Thyroid gland (tissue), 4 donors: ENCODE data around the gene BANF2. TPM values are rescaled to one million over a fixed set of nuclear protein-coding genes. Genes with fewer than 3 reads are reported as not detected.

Experiments
- DNase-seq, 2 donors: peaks; one replicate each; pipeline ENCODE4 v3.0.0-alpha.2; 2019
- H3K27ac ChIP-seq, 3 donors: fragments of 200-600 bp; sonication (generic); 1 replicate in 2 of 3; 2 replicates in 1 of 3; pipeline ENCODE4 v1.5.1; 2016 to 2019; ENCODE audit warnings: mild to moderate bottlenecking in 1 of 3, moderate library complexity in 1 of 3
- H3K27me3 ChIP-seq: fragments of 200-600 bp; sonication (generic); one replicate; pipeline ENCODE4 v1.5.1; 2019
- H3K36me3 ChIP-seq, 2 donors: fragments of 200-600 bp; sonication (generic); one replicate each; pipeline ENCODE4 v1.5.1; 2016 to 2019
- H3K4me1 ChIP-seq, 2 donors: fragments of 200-600 bp; sonication (generic); one replicate each; pipeline ENCODE4 v1.5.1; 2017 to 2019
- H3K4me3 ChIP-seq, 3 donors: fragments of 200-600 bp; sonication (generic); replicated peaks in 1 of 3; 1 replicate in 2 of 3; 2 replicates in 1 of 3; pipeline ENCODE4 v1.5.1; 2016; ENCODE audit warnings: mild to moderate bottlenecking in 1 of 3
- H3K9me3 ChIP-seq: fragments of 200-600 bp; sonication (generic); one replicate; pipeline ENCODE4 v1.5.1; 2017
- POLR2A ChIP-seq, 2 donors: fragments of 450-650 bp; IDR thresholded peaks; one replicate each; pipeline ENCODE4 v1.6.1; 2017; ENCODE audit warnings: antibody characterized with exemption in 2 of 2, mild to moderate bottlenecking in 2 of 2, moderate library complexity in 1 of 2
- WGBS, 2 donors: methylation state at CpG; one replicate each; pipeline ENCODE4 v1.1.5; 2017; 5-methylcytosine and 5-hydroxymethylcytosine counted together
- intact Hi-C: fragments of 100-400 bp; cut with DNase I; formaldehyde crosslinking; loops from one replicate; pipeline ENCODE4 v1.15.1; 2023
- total RNA-seq, 4 donors: library from RNA; depleted of rRNA; stranded (reverse); fragments of >200 nt; gene quantifications; one replicate each; pipeline ENCODE4 v1.2.3, GENCODE V29; 2016
- TF ChIP-seq, protein P1 (sequence below), 6 experiments: fragments of 200-600 bp in 3 of 6; fragments of 450-650 bp in 3 of 6; sonication (generic) in 3 of 6; IDR thresholded peaks; one replicate each; pipeline ENCODE4 v1.5.1; 2016 to 2019; ENCODE audit warnings: antibody characterized with exemption in 6 of 6, mild to moderate bottlenecking in 2 of 6, inconsistent platforms in 1 of 6, moderate library complexity in 1 of 6

Gene BANF2
- total RNA-seq, 4 donors from 2014 or later: 15.2 TPM; not detected in 3

DNA sequence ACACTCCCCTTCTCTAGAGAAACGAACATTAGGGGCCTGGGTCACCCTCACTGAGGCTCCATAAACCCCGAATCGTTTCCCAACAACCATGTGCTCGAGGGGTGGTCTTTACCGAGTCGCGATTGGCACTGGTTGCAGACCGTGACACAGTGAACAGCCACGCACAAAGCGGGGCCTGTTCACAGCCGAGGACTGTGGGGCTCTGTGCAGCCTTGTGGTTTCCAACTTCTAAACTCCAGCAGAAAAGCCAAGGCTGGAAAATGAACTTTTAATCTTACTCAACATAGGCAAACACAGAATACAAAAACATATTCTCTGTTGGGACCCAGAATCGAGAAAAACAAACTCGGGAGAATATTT lies 36.7 kb upstream of the BANF2 start:
- H3K27me3 ChIP-seq: no peaks in the 10 kb centered on the region
- H3K4me1 ChIP-seq: peaks cover 40 to 53% of the 10 kb centered on the region in 2 donors
- H3K36me3 ChIP-seq: peaks cover 7 to 15% of the 10 kb centered on the region in 2 donors
- DNase-seq: no peak
- no peak overlapping the region for H3K4me3 ChIP-seq
- TF ChIP-seq, protein P1, sequence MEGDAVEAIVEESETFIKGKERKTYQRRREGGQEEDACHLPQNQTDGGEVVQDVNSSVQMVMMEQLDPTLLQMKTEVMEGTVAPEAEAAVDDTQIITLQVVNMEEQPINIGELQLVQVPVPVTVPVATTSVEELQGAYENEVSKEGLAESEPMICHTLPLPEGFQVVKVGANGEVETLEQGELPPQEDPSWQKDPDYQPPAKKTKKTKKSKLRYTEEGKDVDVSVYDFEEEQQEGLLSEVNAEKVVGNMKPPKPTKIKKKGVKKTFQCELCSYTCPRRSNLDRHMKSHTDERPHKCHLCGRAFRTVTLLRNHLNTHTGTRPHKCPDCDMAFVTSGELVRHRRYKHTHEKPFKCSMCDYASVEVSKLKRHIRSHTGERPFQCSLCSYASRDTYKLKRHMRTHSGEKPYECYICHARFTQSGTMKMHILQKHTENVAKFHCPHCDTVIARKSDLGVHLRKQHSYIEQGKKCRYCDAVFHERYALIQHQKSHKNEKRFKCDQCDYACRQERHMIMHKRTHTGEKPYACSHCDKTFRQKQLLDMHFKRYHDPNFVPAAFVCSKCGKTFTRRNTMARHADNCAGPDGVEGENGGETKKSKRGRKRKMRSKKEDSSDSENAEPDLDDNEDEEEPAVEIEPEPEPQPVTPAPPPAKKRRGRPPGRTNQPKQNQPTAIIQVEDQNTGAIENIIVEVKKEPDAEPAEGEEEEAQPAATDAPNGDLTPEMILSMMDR (IDR thresholded peaks at IDR 0.05): no peak
- no peak for TF ChIP-seq POLR2A (IDR thresholded peaks at IDR 0.05)
- H3K9me3 ChIP-seq: no peaks in the 10 kb centered on the region
- 84 to 91% methylated on average over 13 of the region's 13 CpGs for WGBS, 2 donors
- intact Hi-C loops: no loop called here
- peak overlapping the region in 2 of 3 donors; percentile 39 to 53 for H3K27ac ChIP-seq

DNA sequence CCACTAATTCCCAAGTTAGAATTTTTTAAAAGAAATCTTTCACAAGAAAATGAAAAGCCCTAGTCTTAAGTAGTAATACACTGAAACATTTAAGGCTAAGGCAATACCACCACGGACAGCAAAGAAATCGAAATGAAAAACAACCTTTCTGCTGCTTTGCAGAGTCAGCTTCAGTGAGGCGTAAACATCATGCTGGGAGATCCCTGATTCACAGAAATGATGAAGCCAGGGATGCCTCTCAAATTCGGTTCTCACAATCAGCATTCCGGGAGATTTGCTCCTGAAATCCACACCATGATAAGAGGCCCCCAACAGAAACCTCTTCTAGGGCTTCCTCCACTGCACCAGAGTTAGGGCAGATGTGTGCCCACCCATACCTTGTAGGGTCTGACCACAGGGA lies 36.3 kb upstream of the BANF2 start:
- no peak for DNase-seq
- Histone ChIP-seq H3K9me3 (no peaks in the 10 kb centered on the region), H3K27me3 (no peaks in the 10 kb centered on the region), H3K27ac (peak overlapping the region in 2 of 3 donors; percentile 39 to 53), H3K36me3 (peaks cover 2 to 10% of the 10 kb centered on the region in 2 donors), H3K4me3 (no peak overlapping the region), H3K4me1 (peaks cover 40 to 53% of the 10 kb centered on the region in 2 donors)
- TF ChIP-seq POLR2A (IDR thresholded peaks at IDR 0.05): no peak
- TF ChIP-seq, protein P1 (IDR thresholded peaks at IDR 0.05): no peak
- intact Hi-C loops: no loop called here
- WGBS, 2 donors: 40 to 42% methylated on average over 5 of the region's 5 CpGs

DNA sequence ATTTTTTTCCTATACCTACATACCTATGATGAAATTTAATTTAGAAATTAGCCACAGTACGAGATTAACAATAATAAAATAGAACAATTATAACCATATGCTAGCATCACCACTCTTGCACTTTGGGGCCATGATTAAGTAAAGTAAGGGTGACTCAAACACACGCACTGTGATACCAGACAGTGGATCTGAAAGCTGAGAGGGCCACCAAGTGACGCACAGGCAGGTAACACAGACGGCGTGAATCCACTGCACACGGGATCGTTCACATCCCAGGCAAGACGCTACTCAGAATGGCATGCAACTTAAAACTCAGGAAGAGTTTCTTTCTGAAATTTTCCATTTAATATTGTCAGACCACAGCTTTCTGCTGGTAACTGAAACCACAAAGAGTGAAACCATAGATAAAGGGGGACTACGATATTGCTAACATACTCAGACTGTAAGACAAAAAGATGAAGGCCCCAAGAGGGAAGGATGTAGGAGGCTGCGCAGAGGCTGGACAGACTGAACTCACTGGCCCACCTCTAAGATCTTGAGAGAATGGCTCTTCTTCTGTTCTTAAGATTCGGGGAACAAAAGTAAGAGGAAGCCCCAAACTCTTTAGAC lies 35.6 kb upstream of the BANF2 start:
- intact Hi-C loops: no loop called here
- WGBS, 2 donors: 86 to 88% methylated on average over 11 of the region's 11 CpGs
- peak overlapping the region in 2 of 3 donors; percentile 9 to 22 for H3K27ac ChIP-seq

DNA sequence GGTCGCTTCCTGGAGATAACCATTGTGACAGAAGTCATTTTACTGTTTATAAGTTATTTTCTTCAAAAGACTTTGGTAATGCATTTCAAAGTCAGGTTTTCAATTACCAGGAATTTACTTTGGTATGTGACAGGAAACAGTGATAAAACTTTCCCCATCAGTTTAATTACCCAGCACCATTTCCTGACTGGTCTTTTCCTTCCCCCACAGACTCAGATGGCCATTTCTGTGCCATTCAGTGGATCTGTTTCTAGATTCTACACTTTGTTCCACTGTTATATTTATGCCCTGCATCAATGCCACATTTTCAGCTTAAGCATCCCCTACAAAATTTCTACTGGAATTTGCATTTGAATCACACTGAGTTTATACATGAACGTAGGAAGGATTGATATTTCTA lies 34.0 kb upstream of the BANF2 start:
- DNase-seq: no peak
- no peak overlapping the region for H3K27ac ChIP-seq
- WGBS, 2 donors: 88 to 94% methylated on average over 2 of the region's 2 CpGs
- TF ChIP-seq POLR2A (IDR thresholded peaks at IDR 0.05): no peak
- TF ChIP-seq, protein P1 (IDR thresholded peaks at IDR 0.05): no peak
- H3K27me3 ChIP-seq: no peaks in the 10 kb centered on the region
- peaks cover 41 to 45% of the 10 kb centered on the region in 2 donors for H3K4me1 ChIP-seq
- H3K36me3 ChIP-seq: no peaks in the 10 kb centered on the region
- H3K9me3 ChIP-seq: no peaks in the 10 kb centered on the region
- intact Hi-C loops: no loop called here
- H3K4me3 ChIP-seq: no peak overlapping the region

More for the DNA sequence above, 35.6 kb upstream of the BANF2 start:
- TF ChIP-seq, protein P1 (IDR thresholded peaks at IDR 0.05): no peak
- no peak for TF ChIP-seq POLR2A (IDR thresholded peaks at IDR 0.05)
- DNase-seq: no peak
- Histone ChIP-seq H3K4me3 (no peak overlapping the region), H3K9me3 (no peaks in the 10 kb centered on the region), H3K4me1 (peaks cover 40 to 53% of the 10 kb centered on the region in 2 donors), H3K27me3 (no peaks in the 10 kb centered on the region), H3K36me3 (peaks cover 0 to 7% of the 10 kb centered on the region in 2 donors)

DNA sequence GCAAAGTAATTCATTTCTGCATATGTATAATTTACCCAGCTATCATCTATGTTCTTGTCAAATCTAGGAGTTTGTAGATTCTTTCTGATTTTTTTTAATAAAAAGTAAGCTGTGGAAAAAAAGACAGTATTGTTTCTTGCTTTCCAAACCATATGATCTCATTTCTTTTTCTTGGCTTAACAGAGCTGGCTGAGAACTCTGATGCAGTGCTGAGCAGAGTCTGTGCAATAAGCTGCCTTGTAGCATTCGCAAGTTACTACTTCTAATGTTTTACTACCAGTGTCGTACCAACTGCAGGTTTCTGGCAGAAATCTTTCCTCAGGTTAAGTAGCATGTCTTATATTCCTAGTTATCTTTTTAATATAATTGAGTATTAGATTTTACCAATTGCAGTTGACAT lies 33.3 kb upstream of the BANF2 start:
- WGBS, 2 donors: 68 to 69% methylated on average over 2 of the region's 2 CpGs
- H3K9me3 ChIP-seq: no peaks in the 10 kb centered on the region
- H3K36me3 ChIP-seq: no peaks in the 10 kb centered on the region
- TF ChIP-seq, protein P1 (IDR thresholded peaks at IDR 0.05): no peak
- TF ChIP-seq POLR2A (IDR thresholded peaks at IDR 0.05): no peak
- no peak overlapping the region for H3K4me3 ChIP-seq
- H3K27me3 ChIP-seq: no peaks in the 10 kb centered on the region
- no peak for DNase-seq
- no peak overlapping the region for H3K27ac ChIP-seq
- H3K4me1 ChIP-seq: peaks cover 36 to 45% of the 10 kb centered on the region in 2 donors
- intact Hi-C loops: no loop called here
